Measurements from ENCODE around the gene LIPC.

DNA sequence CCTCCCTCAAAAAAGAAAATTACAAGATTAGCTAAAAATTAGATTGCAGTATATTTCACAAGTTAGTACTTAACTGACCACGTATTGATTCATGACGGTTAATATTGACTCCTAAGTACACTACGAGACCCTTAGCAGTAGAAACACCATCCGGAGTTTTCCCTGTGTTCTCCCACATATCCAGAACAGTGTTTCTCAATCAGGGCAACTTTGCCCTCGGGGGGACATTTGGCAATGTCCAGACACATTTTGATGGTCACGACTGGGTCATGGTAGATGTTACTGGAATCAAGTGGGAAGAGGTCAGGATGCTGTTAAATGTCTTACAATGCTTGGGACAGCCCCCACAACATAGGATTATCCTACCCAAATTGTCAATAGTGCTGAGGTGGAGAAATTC is 40.7 kb upstream of the LIPC start:
- TF ChIP-seq CTCF (conservative IDR thresholded peaks at IDR 0.05; ENCODE audit: low read depth, low read length) (no peak), FOS (IDR thresholded peaks at IDR 0.05; ENCODE audit: low read depth, low read length) (no peak), POLR2A (IDR thresholded peaks at IDR 0.05; ENCODE audit: low read depth, low read length) (no peak), RFX5 (IDR thresholded peaks at IDR 0.05; ENCODE audit: low read depth, low read length) (no peak), CEBPB (IDR thresholded peaks at IDR 0.05; ENCODE audit: low read depth, low read length) (no peak), MAZ (IDR thresholded peaks at IDR 0.05; ENCODE audit: borderline replicate concordance, low read depth, low read length) (no peak), SMC3 (IDR thresholded peaks at IDR 0.05; ENCODE audit: low read depth, low read length) (no peak), BHLHE40 (IDR thresholded peaks at IDR 0.05; ENCODE audit: low read depth, low read length) (no peak), RAD21 (IDR thresholded peaks at IDR 0.05; ENCODE audit: low read length) (no peak), MAFK (IDR thresholded peaks at IDR 0.05; ENCODE audit: low read depth, low read length) (no peak; the same call in 1 of the 2 replicates), RCOR1 (IDR thresholded peaks at IDR 0.05; ENCODE audit: insufficient replicate concordance, low read length) (no peak), MXI1 (IDR thresholded peaks at IDR 0.05; ENCODE audit: borderline replicate concordance, low read depth, low read length) (no peak), NFE2L2 (IDR thresholded peaks at IDR 0.05; ENCODE audit: low read depth, low read length) (no peak)
- TF ChIP-seq, protein P1, sequence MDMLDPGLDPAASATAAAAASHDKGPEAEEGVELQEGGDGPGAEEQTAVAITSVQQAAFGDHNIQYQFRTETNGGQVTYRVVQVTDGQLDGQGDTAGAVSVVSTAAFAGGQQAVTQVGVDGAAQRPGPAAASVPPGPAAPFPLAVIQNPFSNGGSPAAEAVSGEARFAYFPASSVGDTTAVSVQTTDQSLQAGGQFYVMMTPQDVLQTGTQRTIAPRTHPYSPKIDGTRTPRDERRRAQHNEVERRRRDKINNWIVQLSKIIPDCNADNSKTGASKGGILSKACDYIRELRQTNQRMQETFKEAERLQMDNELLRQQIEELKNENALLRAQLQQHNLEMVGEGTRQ (IDR thresholded peaks at IDR 0.05; ENCODE audit: low read depth, low read length) = no peak

Data from IMR-90 (cell line).